Neural crest cell (in vitro differentiated cells): ENCODE results near the gene MAPT. TPM values are rescaled to one million over a fixed set of nuclear protein-coding genes. Genes with fewer than 3 reads are reported as not detected.

ENCODE experiments used
- DNase-seq: peaks from one replicate; pipeline ENCODE4 v3.0.0; 2021; ENCODE audit warnings: low read depth, mixed read lengths, low spot score
- H3K27ac Mint-ChIP-seq: one replicate; pipeline ENCODE4 v1.8.0; 2021; ENCODE audit warnings: mild to moderate bottlenecking, mixed read lengths; ENCODE audit not compliant: unreplicated experiment
- H3K27me3 Mint-ChIP-seq: 2 replicates; pipeline ENCODE4 v1.8.0; 2021; ENCODE audit warnings: low read depth, mild to moderate bottlenecking, mixed read lengths
- H3K36me3 Mint-ChIP-seq: 2 replicates; pipeline ENCODE4 v1.8.0; 2021; ENCODE audit warnings: low read depth, mild to moderate bottlenecking, mixed read lengths
- H3K4me1 Mint-ChIP-seq: 2 replicates; pipeline ENCODE4 v1.8.0; 2021; ENCODE audit warnings: mixed read lengths
- H3K4me3 Mint-ChIP-seq: one replicate; pipeline ENCODE4 v1.8.0; 2021; ENCODE audit warnings: mild to moderate bottlenecking, mixed read lengths
- H3K9me3 Mint-ChIP-seq: 2 replicates; pipeline ENCODE4 v1.8.0; 2021; ENCODE audit warnings: mixed read lengths
- CTCF ChIP-seq: fragments of 200-600 bp; sonication (generic); conservative IDR thresholded peaks from 2 replicates; pipeline ENCODE4 v1.5.0; 2021; ENCODE audit warnings: antibody characterized with exemption, mild to moderate bottlenecking
- total RNA-seq: library from RNA; stranded (reverse); gene quantifications from 2 replicates; pipeline ENCODE4 v1.2.1, GENCODE V29; 2021

MAPT gene
- total RNA-seq, 1 donor from 2014 or later = 9.5 TPM

- Mint-ChIP-seq H3K36me3 (no peaks in the 10 kb centered on the region), H3K27ac (no peak overlapping the region), H3K4me1 (peaks cover 9% of the 10 kb centered on the region), H3K9me3 (peaks cover 2% of the 10 kb centered on the region), H3K27me3 (no peaks in the 10 kb centered on the region), H3K4me3 (no peak overlapping the region)
- no peak for DNase-seq
- TF ChIP-seq CTCF = no peak
Observed at GRCh38 chr17:45976755-45977505, 82.6 kb downstream of the MAPT start.

GRCh38 chr17:45977506-45977824 is 83.1 kb downstream of the MAPT start:
- Mint-ChIP-seq H3K36me3 (no peaks in the 10 kb centered on the region), H3K27ac (no peak overlapping the region), H3K4me3 (no peak overlapping the region), H3K27me3 (no peaks in the 10 kb centered on the region), H3K9me3 (peaks cover under 1% of the 10 kb centered on the region), H3K4me1 (peaks cover 9% of the 10 kb centered on the region)
- no peak for DNase-seq
- TF ChIP-seq CTCF = no peak

GRCh38 chr17:45977976-45978626 is 83.7 kb downstream of the MAPT start:
- Mint-ChIP-seq H3K4me1 (peaks cover 9% of the 10 kb centered on the region), H3K4me3 (no peak overlapping the region), H3K27ac (no peak overlapping the region), H3K27me3 (no peaks in the 10 kb centered on the region), H3K9me3 (no peaks in the 10 kb centered on the region), H3K36me3 (no peaks in the 10 kb centered on the region)
- DNase-seq = no peak
- TF ChIP-seq CTCF = no peak

- Mint-ChIP-seq H3K4me1 (peaks cover 9% of the 10 kb centered on the region), H3K36me3 (no peaks in the 10 kb centered on the region), H3K27me3 (no peaks in the 10 kb centered on the region), H3K9me3 (no peaks in the 10 kb centered on the region), H3K4me3 (no peak overlapping the region), H3K27ac (no peak overlapping the region)
- TF ChIP-seq CTCF = no peak
- no peak for DNase-seq
Observed at GRCh38 chr17:45979137-45979536, 84.8 kb downstream of the MAPT start.

GRCh38 chr17:45980855-45981254 is 86.5 kb downstream of the MAPT start:
- no peak for DNase-seq
- Mint-ChIP-seq H3K36me3 (no peaks in the 10 kb centered on the region), H3K27me3 (no peaks in the 10 kb centered on the region), H3K27ac (no peak overlapping the region), H3K4me1 (peaks cover 9% of the 10 kb centered on the region), H3K4me3 (no peak overlapping the region), H3K9me3 (no peaks in the 10 kb centered on the region)
- TF ChIP-seq CTCF = no peak
